ENCODE data around the gene TSTD2.

- TF ChIP-seq CTCF (conservative IDR thresholded peaks at IDR 0.05 in 1 of 2, IDR thresholded peaks at IDR 0.05 in 1 of 2; ENCODE audit: extremely low read depth in 1 of 2, insufficient read depth in 1 of 2, low read depth in 1 of 2, low read length in 2 of 2) (no peak), EZH2 (IDR thresholded peaks at IDR 0.05; ENCODE audit: borderline replicate concordance, low read length) (no peak)
Measured at GRCh38 chr9:97563458-97564135, 69.6 kb downstream of the TSTD2 start.

All from mammary epithelial cell (primary cell).